H1 (cell line): ENCODE data around the gene FOXN3.

Experiments used
- EZH2 ChIP-seq: fragments of 200-600 bp; sonication (generic); IDR thresholded peaks from 2 replicates; pipeline ENCODE4 v1.7.1; 2012; ENCODE audit warnings: low read depth, mild to moderate bottlenecking, moderate library complexity, low read length, inconsistent platforms; ENCODE audit not compliant: severe bottlenecking
- POLR2AphosphoS5 ChIP-seq: IDR thresholded peaks from 2 replicates; pipeline ENCODE4 v1.6.1; 2011; ENCODE audit warnings: low read depth, low read length
- TAF1 ChIP-seq: IDR thresholded peaks from 2 replicates; pipeline ENCODE4 v1.6.1; 2011; ENCODE audit warnings: mild to moderate bottlenecking, low read depth, low read length

DNA sequence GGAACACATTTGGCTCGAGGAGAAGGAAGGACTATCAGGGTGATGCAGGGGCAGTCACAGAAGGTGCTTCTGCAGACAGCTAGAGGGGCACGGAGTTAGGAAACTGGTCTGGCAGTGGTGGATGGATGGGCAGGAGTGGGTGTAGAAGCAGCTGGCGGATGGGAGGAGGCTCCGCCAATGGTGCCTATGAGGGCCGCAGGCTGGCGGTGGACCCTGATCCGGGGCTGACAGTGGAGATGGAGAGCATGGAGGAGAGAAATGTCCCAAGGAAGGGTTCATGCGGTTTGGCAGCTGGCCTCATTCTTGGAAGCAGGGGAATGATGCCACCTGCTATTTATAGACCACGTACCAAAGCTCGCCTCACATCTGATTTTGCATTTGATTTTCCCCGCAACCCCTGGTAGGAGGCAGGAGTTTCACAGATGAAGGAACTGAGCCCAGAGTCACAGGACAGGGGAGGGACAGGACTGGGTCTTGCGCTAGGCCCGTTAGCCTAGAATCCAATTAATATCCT lies 237.1 kb downstream of the FOXN3 start:
- TF ChIP-seq TAF1 (no peak), EZH2 (no peak), POLR2AphosphoS5 (no peak)
